Measurements from ENCODE around the gene CNN1.
A peak's percentile ranks its signal among the peaks of the same experiment; 100 is the strongest.
"Not testable (repeated sequence)": the region's sequence is repeated elsewhere in the genome, so short reads cannot be mapped to it uniquely, and the experiment has no call there.

Gene CNN1

GRCh38 chr19:11534948-11535347 lies 3.7 kb upstream of the CNN1 start:
- DNase-seq (ENCODE audit: low read depth), result no peak

- no peak for DNase-seq (ENCODE audit: low read depth)
These were observed 2.7 kb upstream of the CNN1 start for GRCh38 chr19:11535792-11536595.

- no peak for DNase-seq (ENCODE audit: low read depth)
These were observed 1.1 kb downstream of the CNN1 start for GRCh38 chr19:11539495-11540365.

GRCh38 chr19:11540645-11541044 lies 2.0 kb downstream of the CNN1 start:
- DNase-seq (ENCODE audit: low read depth), result no peak

GRCh38 chr19:11541238-11541637 lies 2.6 kb downstream of the CNN1 start:
- no peak for DNase-seq (ENCODE audit: low read depth)

- no peak for DNase-seq (ENCODE audit: low read depth)
These were observed 9.5 kb downstream of the CNN1 start for GRCh38 chr19:11547929-11548700.

GRCh38 chr19:11549386-11549953 lies 10.8 kb downstream of the CNN1 start:
- DNase-seq (ENCODE audit: low read depth), result no peak

- DNase-seq (ENCODE audit: low read depth), result no peak
These were observed 11.6 kb downstream of the CNN1 start for GRCh38 chr19:11550265-11550664.

GRCh38 chr19:11551603-11552235 lies 13.1 kb downstream of the CNN1 start:
- DNase-seq (ENCODE audit: low read depth), result no peak

GRCh38 chr19:11552666-11553372 lies 14.2 kb downstream of the CNN1 start:
- DNase-seq (ENCODE audit: low read depth), result no peak

- no peak for DNase-seq (ENCODE audit: low read depth)
These were observed 15.5 kb downstream of the CNN1 start for GRCh38 chr19:11554160-11554559.

- DNase-seq (ENCODE audit: low read depth), result no peak
These were observed 16.6 kb downstream of the CNN1 start for GRCh38 chr19:11555246-11555645.

GRCh38 chr19:11556634-11557420 lies 18.2 kb downstream of the CNN1 start:
- DNase-seq (ENCODE audit: low read depth), result no peak

GRCh38 chr19:11558881-11559828 lies 20.5 kb downstream of the CNN1 start, which contains the start of gene ELOF1:
ELOF1 (minus strand) TSS chr19:11559230; CDS start chr19:11554347, 4,883 bp downstream.
- peak; percentile 79 for DNase-seq (ENCODE audit: low read depth)

- peak; percentile 17 for DNase-seq (ENCODE audit: low read depth)
These were observed 21.9 kb downstream of the CNN1 start for GRCh38 chr19:11560404-11561051.

GRCh38 chr19:11563532-11563931 lies 24.9 kb downstream of the CNN1 start:
- no peak for DNase-seq (ENCODE audit: low read depth)

- not testable (repeated sequence) for DNase-seq (ENCODE audit: low read depth)
These were observed 25.6 kb downstream of the CNN1 start for GRCh38 chr19:11564082-11564807.

GRCh38 chr19:11565649-11565980 lies 27.0 kb downstream of the CNN1 start:
- DNase-seq (ENCODE audit: low read depth), result not testable (repeated sequence)
